HuH-7 (cell line): ENCODE measurements around the gene KRT17.

Experiments
- DNase-seq: peaks from one replicate; pipeline ENCODE4 v3.0.0; 2011; ENCODE audit warnings: low spot score

KRT17 gene

GRCh38 chr17:41624208-41625101 lies at the start of gene KRT17:
KRT17 (minus strand) TSS chr17:41624575; CDS start chr17:41624509, 66 bp downstream.
- DNase-seq, result no peak

- DNase-seq, result no peak
These were observed 47.8 kb upstream of the KRT17 start for GRCh38 chr17:41672153-41672552.

GRCh38 chr17:41667280-41668041 lies 43.1 kb upstream of the KRT17 start:
- no peak for DNase-seq

GRCh38 chr17:41666708-41667279 lies 42.4 kb upstream of the KRT17 start:
- DNase-seq, result peak; percentile 89

GRCh38 chr17:41666237-41666641 lies 41.9 kb upstream of the KRT17 start:
- no peak for DNase-seq

- DNase-seq, result peak; percentile 97
These were observed 41.3 kb upstream of the KRT17 start for GRCh38 chr17:41665566-41666236.

GRCh38 chr17:41664587-41665565 lies 40.5 kb upstream of the KRT17 start:
- DNase-seq, result no peak

GRCh38 chr17:41664172-41664457 lies 39.7 kb upstream of the KRT17 start:
- DNase-seq, result no peak

- no peak for DNase-seq
These were observed 39.2 kb upstream of the KRT17 start for GRCh38 chr17:41663451-41664171.

- no peak for DNase-seq
These were observed 35.9 kb upstream of the KRT17 start for GRCh38 chr17:41660221-41660711.

- DNase-seq, result no peak
These were observed 35.2 kb upstream of the KRT17 start for GRCh38 chr17:41659427-41660212.

GRCh38 chr17:41658846-41659245 lies 34.5 kb upstream of the KRT17 start:
- DNase-seq, result no peak

GRCh38 chr17:41657936-41658335 lies 33.6 kb upstream of the KRT17 start:
- DNase-seq, result no peak

- no peak for DNase-seq
These were observed 32.9 kb upstream of the KRT17 start for GRCh38 chr17:41657176-41657754.

GRCh38 chr17:41656249-41657023 lies 32.1 kb upstream of the KRT17 start:
- DNase-seq, result no peak

GRCh38 chr17:41655611-41656111 lies 31.3 kb upstream of the KRT17 start:
- no peak for DNase-seq

- DNase-seq, result no peak
These were observed 30.6 kb upstream of the KRT17 start for GRCh38 chr17:41654678-41655607.
